Stimulated activated CD8-positive, alpha-beta memory T cell treated with anti-CD3 and anti-CD28 coated beads, Interleukin-4, amount 100 ng/mL, for 24 hours (primary cell): ENCODE data around the gene HLA-DOA.

Experiments
- DNase-seq: peaks from one replicate; pipeline ENCODE4 v3.0.0-alpha.2; 2020; ENCODE audit warnings: low read depth

The HLA-DOA gene

GRCh38 chr6:33008944-33009861 lies at the start of gene HLA-DOA:
Gene HLA-DOA, minus strand, starts transcription at chr6:33009591.
- DNase-seq, result peak; percentile 22

DNA sequence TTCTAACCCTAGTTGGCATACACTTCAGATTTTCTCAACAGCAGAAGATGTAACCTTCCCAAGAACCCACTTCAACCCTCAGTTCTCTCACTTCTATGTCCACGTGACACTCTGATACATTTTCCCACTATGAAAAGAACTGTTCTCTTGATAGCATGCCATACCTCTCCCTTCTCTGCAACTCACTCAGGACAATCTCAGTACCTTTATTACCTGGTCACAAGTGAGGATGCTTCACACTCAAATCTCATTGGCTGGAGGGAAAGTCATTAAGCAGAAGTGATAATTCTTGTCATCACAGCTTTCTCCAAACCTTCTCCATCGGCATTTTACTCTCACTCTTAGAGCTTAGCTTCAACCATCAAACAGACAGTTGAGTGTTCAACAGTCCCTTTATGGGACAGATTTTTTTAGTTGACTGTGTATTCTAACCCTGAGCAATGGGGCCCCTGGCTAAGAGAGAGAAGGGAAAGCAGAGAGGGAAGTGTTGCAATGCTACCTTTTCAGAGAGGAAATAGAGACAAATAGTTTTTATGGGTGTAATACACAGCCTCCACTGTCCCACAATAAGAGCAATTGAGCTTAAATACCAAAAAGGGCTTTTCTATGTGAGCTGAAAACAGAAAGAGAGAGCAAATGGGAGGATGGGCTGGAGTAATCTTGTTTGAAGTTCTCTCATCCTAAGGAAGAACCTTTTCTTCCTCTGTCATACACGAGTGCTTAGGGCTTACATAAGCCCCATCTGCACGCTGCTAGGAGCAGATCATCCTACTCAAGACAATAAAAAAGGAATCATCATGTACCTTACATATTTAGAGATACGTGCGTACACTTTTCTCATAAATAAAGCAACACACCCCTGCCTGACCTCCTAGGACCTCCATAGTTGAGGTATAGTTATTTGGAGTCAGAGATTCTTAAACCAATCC lies 48.1 kb upstream of the HLA-DOA start:
- no peak for DNase-seq

- DNase-seq, result no peak
Measured at GRCh38 chr6:33053230-33053629, 43.8 kb upstream of the HLA-DOA start.

DNA sequence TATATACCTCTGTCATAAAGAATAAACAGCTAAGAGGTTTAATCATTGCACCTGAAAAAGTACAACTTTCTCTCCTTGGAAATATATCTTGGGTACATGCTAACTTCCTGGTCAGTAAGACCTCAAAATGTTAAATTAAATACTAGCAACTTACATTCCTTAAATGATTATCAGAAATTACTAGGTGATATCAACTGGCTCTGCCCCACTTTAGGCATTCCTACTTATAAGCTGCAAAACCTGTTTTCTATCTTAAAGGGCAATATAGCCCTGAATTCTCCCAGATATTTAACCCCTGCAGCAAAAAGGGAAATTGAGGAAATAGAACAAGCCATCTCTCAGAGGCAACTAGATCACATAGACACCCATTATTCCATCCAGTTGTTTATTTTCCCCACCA lies 43.2 kb upstream of the HLA-DOA start:
- DNase-seq, result no peak

DNA sequence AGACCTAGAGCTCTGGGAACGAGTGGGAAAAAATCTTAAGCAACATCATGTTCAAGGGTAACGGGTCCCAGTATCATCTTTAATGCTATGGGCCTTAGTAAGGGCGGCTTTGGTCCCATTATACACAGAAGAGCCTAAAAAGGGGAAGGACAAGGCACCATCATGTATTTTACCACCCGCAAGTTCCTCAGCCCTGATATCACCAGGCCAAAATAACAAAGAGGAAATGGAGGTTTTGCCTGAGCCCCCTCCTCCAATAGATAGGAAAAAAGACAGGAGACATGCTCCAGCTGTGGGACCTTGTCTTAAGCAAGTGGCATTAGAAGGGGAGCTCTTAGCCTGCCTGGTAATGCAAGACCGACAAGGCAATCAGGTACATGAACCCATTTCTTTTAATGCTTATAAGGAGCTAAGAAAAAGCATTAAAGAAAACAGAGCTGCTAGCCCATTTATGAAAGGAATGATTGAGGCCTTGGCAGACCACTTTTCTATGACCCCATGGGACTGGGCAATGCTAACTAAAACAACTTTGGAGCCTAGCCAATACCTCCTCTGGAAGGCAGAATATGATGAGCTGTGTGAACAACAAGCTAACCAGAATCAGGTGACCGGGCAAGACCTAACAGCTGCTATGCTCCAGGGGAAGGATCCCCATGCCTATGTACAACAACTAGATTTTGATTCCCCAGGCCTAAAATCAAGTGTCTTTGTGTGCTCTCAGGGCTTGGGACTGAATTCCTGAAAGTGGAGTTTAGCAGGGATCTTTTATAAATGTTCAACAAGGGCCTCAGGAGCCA lies 40.8 kb upstream of the HLA-DOA start:
- no peak for DNase-seq

- no peak for DNase-seq
Measured at GRCh38 chr6:33049323-33050013, 40.1 kb upstream of the HLA-DOA start.

DNA sequence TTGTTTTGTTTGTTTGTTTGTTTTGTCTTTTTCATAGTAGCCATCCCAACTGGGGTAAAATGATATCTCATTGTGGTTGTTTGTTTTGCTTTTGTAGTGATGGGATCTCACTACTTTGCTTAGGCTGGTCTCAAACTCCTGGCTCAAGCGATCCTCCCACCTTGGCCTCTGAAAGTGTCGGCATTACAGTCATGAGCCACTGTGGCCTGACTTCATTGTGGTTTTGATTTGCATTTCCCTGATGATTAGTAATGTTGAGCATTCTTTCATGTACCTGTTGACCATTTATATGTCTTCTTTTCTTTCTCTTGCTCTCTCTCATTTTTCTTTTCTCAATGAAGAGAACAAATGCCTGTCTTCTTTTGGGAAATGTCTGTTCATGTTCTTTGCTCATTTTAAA lies 30.8 kb upstream of the HLA-DOA start:
- DNase-seq, result no peak

DNA sequence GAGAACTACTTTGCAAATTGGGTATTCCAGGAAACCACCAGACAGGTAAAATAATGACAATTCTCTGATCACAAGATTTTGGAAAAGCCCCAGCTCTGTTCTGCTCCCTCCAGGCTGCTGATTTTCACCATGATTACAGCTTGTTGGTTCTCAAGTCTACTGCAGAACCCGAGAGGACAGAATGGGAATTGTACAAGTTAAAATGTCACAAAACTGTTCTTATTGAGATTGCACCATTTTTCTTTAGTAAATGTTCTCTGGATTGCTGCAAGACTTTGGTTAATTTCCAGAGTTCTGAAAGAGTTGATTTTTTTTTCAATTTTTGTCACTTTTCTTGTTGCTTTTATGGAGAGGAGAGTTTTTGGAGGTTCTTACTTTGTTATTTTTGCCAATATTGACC lies 27.1 kb upstream of the HLA-DOA start:
- DNase-seq, result no peak

DNA sequence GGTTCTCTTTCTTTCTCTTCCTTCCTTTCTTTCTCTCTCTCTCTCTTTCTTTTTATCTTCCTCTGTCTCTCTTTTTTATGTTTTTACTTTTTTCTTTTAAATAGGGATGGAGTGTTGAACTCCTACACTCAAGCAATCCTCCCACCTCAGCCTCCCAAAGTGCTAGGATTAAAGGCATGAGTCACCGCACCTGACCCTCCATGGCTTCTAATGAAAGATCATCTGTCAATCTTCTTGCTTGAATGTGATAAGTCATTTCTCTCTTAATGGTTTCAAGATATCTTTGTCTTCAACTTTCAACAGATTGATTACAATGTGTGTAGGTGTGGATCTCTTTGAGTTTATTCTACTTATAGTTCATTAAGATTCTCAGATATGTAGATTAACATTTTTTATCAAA lies 25.2 kb upstream of the HLA-DOA start:
- no peak for DNase-seq

DNA sequence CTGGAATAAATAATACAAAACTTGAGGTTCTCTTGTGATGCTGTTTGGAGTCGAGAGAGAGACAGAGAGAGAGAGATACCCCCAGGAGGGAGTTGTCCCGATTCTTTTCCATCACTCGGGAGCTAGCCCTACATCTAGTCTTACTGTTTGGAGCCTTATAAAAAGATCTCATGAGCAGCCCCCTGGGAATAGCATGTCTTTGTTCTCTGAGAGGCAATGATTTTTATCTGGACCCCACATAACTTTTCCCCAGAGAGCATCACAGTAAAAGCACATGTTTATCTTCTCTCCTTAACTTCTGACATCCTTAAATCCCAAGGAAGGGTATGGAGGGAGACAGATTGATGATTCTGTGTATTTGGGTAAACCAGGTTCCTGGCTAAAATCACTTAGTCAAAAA lies 20.9 kb upstream of the HLA-DOA start:
- no peak for DNase-seq

DNA sequence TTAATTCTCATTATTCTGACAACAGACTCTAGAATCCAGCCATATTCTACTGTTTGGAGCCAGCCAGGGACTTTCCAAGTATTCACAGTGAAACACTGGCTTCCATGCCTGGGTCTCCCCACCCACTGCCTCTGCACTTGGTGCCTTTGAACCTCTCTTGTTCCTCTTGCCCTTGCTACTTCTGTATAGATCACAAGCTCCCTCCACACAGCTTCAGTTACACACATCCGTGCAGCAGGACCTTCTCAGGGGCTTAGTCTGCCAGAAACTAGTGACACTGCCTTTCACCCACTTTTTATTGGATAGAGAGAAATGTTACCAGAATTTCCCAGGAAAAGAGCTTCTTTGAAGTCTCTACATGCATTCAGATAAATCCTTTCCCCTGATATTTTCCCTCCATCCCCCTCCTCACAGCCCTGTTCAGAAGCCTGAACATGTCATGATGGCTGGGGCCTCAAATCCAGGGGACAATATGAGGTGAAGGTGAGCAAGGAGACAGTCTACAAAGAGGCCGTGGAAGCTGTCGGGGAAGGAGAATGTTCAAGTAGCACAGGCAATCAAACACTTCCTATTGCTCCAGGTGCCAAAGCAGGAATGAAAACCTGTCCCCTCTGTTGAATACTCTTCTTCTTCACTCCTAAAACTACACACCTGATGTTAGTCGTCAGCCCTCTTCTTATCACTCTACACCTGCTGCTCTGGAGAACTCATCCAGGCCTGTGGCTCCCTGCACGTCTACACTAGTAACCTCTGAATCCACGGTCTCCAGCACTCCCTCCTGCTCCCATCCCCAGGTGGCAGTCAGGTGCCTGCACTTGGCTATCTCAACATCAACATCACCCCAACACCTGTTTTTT lies 20.2 kb upstream of the HLA-DOA start:
- DNase-seq, result no peak

- no peak for DNase-seq
Measured at GRCh38 chr6:33028220-33028849, 18.9 kb upstream of the HLA-DOA start.

DNA sequence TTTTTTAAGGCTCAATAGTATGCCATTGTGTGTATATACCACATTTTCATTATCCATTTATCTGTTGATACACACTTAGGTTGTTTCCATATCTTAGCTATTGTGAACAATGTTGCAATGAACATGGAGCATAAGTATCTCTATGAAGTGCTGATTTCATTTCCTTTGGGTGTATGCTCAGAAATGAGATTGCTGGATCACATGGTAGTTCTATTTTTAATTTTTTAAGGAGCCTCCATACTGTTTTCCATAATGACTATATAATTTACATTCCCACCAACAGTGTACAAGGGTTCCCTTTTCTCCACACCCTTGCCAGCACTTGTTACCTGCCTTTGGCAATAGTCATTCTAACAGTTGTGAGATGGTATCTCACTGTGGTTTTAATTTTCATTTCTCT lies 15.1 kb upstream of the HLA-DOA start:
- no peak for DNase-seq

GRCh38 chr6:33023536-33023935 lies 14.1 kb upstream of the HLA-DOA start:
- no peak for DNase-seq

DNA sequence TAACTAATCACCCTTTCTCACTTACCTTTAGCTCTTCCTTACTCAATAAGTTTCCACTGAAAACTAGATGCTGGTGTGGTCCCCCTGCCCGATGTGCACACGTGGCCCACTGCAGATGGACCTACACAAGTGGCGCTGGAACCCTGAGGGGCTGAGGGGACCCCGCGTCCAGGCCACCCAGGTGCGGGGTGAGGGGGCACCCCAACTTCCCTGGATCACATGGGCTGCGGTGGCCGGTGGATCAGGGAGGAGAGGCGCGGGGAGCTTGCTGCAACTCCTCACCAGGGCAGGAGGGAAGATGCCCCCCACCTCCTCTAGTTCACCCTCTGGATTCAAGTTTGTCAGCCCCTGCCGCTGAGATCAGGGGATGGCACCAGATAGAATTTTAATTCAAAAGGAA lies 12.5 kb upstream of the HLA-DOA start:
- no peak for DNase-seq

- DNase-seq, result no peak
Measured at GRCh38 chr6:33019372-33019771, 10.0 kb upstream of the HLA-DOA start.

DNA sequence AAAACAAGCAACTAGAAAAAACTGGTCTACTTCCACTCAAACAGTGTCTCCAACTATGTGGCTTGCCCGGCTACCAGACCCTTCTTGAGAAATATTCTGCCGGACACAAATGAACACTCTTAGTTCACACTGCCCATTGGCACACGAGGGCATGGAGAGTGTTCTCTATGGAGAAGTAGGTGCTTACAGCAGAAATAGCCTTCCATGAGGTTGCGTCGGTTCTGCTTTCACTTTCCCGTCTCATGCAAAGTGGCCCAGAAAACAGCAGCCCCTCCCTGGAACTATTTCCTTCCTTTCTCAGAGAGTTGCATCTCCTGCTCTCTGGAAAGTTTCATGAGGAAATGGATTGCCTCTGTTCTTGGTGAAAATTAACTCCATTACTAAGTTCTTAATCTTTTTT lies 9.5 kb upstream of the HLA-DOA start:
- no peak for DNase-seq

DNA sequence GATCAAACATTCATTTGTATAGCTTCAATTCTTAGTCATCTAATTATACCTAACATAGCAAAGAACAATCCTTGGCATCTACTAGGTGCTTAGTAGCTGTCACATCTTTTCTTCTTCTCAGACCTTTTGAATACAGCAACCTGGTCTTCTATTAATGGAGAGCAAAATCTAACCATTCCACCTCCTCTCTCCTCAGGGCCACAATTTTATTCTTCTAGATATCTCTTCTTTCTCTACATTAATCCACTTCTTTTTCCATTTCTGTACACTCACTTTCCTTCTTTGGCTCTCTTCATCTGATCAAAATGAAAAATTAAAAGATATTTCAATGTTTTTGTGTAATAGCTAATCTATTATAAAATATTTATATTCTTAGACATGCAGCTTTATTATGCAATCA lies 9.0 kb upstream of the HLA-DOA start:
- DNase-seq, result no peak

DNA sequence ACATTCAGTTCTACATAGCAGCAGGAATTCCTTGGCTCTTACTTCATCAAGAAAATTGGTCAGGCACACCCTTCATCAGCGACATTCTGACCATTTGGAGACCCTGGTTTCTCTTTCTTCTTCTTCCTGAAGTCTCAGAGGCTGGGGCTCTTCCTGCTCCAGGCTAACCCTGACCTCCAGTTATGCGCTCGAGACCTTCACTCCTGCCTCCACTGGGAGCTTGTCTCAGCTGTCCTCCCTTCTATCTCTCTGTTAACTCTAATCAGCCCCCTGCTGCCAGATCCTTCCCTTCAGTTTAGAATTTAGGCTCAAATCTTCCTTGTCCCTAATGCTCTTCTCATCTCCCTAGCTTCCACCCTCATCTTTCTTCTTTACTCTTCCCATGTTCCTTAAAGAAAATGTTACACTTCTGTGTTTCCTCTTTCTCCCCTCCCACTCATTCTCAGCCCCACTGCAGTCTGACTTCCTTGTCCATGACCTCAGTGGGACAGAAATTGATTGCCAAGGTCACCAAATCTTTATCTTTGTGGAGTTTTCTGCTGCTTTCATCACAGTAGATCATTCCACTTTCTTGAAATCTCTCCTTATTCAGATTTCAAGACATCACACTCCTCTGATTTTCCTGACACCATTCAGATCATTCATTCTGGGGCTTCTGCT lies 8.4 kb upstream of the HLA-DOA start:
- no peak for DNase-seq

- no peak for DNase-seq
Measured at GRCh38 chr6:33017018-33017417, 7.6 kb upstream of the HLA-DOA start.
